Chondrocyte (in vitro differentiated cells): ENCODE measurements around the gene ZNF423. TPM values are rescaled to one million over a fixed set of nuclear protein-coding genes. Genes with fewer than 3 reads are reported as not detected.
A peak's percentile ranks its signal among the peaks of the same experiment; 100 is the strongest.

Source experiments
- DNase-seq: peaks from one replicate; pipeline ENCODE4 v3.0.0; 2021; ENCODE audit warnings: mixed read lengths, low spot score
- H3K27ac Mint-ChIP-seq: one replicate; pipeline ENCODE4 v1.8.0; 2021; ENCODE audit warnings: mild to moderate bottlenecking, moderate library complexity, mixed read lengths; ENCODE audit not compliant: unreplicated experiment
- H3K27me3 Mint-ChIP-seq: 2 replicates; pipeline ENCODE4 v1.8.0; 2021; ENCODE audit warnings: low read depth, mixed read lengths
- H3K36me3 Mint-ChIP-seq: 2 replicates; pipeline ENCODE4 v1.8.0; 2021; ENCODE audit warnings: low read depth, mixed read lengths
- H3K4me1 Mint-ChIP-seq: 2 replicates; pipeline ENCODE4 v1.8.0; 2021; ENCODE audit warnings: low read depth, mild to moderate bottlenecking, mixed read lengths
- H3K4me3 Mint-ChIP-seq: one replicate; pipeline ENCODE4 v1.8.0; 2021; ENCODE audit warnings: mild to moderate bottlenecking, moderate library complexity, mixed read lengths; ENCODE audit not compliant: unreplicated experiment
- H3K9me3 Mint-ChIP-seq: 2 replicates; pipeline ENCODE4 v1.8.0; 2021; ENCODE audit warnings: low read depth, mixed read lengths
- CTCF ChIP-seq: fragments of 200-600 bp; sonication (generic); IDR thresholded peaks from 2 replicates; pipeline ENCODE4 v1.5.0; 2021; ENCODE audit warnings: antibody characterized with exemption, mild to moderate bottlenecking, moderate library complexity
- total RNA-seq: library from RNA; stranded (reverse); gene quantifications from 3 replicates; pipeline ENCODE4 v1.2.1, GENCODE V29; 2021

ZNF423 gene
- total RNA-seq, 1 donor from 2014 or later: 4.7 TPM

GRCh38 chr16:49740256-49740655, 115.7 kb downstream of the ZNF423 start:
- H3K4me3 Mint-ChIP-seq: no peak overlapping the region
- no peak overlapping the region for H3K27ac Mint-ChIP-seq

DNA sequence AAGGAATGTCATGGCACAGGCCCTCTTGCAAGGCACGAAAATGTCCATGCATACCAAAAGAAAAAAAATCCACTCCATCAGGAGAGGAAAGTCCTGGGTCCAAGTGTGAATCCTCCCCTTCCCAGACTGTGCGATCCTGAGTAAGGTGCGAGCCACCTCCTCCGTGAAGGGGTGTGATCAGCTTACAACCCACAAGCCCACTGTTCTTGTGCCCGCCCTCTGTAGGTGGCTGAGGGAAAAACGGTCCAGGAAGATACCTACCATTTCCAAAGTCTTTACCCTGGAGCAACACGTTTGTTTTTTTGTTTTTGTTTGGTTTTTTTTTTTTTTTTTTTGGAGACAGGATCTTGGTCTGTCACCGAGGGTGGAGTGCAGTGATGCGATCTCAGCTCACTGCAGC, 116.5 kb downstream of the ZNF423 start:
- TF ChIP-seq CTCF: peak; percentile 38
- peaks cover 3% of the 10 kb centered on the region for H3K27me3 Mint-ChIP-seq
- no peak overlapping the region for H3K27ac Mint-ChIP-seq
- H3K36me3 Mint-ChIP-seq: no peaks in the 10 kb centered on the region
- DNase-seq: no peak
- no peaks in the 10 kb centered on the region for H3K9me3 Mint-ChIP-seq
- H3K4me3 Mint-ChIP-seq: no peak overlapping the region
- no peaks in the 10 kb centered on the region for H3K4me1 Mint-ChIP-seq

More at GRCh38 chr16:49740256-49740655, 115.7 kb downstream of the ZNF423 start:
- no peak for DNase-seq
- Mint-ChIP-seq H3K9me3 (no peaks in the 10 kb centered on the region), H3K36me3 (no peaks in the 10 kb centered on the region), H3K27me3 (peaks cover 3% of the 10 kb centered on the region), H3K4me1 (no peaks in the 10 kb centered on the region)
- no peak for TF ChIP-seq CTCF

DNA sequence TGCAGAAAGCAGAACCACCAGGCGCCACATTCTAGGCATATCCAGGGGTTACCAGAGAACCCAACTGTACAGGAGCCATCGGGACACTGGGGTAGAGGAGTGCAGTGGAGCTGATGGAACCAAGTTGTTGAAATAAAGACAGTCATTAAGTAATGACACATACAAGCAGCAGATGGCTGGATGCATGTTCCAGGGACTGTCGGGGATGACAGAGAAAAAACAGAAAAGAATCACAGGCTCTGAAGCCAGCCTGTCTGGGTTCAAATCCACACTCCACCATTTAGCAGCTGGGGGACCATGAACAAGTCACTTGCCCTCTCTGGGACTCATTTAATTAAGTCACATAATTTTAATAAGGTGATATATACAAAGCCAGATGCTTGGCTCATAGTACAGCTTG, 117.1 kb downstream of the ZNF423 start:
- no peak overlapping the region for H3K27ac Mint-ChIP-seq
- TF ChIP-seq CTCF: no peak
- no peaks in the 10 kb centered on the region for H3K4me1 Mint-ChIP-seq
- no peaks in the 10 kb centered on the region for H3K9me3 Mint-ChIP-seq
- H3K4me3 Mint-ChIP-seq: no peak overlapping the region
- H3K27me3 Mint-ChIP-seq: peaks cover 3% of the 10 kb centered on the region
- DNase-seq: no peak
- H3K36me3 Mint-ChIP-seq: no peaks in the 10 kb centered on the region

- Mint-ChIP-seq H3K4me3 (no peak overlapping the region), H3K4me1 (no peaks in the 10 kb centered on the region), H3K9me3 (no peaks in the 10 kb centered on the region), H3K36me3 (no peaks in the 10 kb centered on the region), H3K27ac (no peak overlapping the region), H3K27me3 (peaks cover 3% of the 10 kb centered on the region)
- DNase-seq: no peak
- no peak for TF ChIP-seq CTCF
Measured at GRCh38 chr16:49738001-49738400, 117.9 kb downstream of the ZNF423 start.

- peaks cover 3% of the 10 kb centered on the region for H3K27me3 Mint-ChIP-seq
- no peak for DNase-seq
- H3K4me3 Mint-ChIP-seq: no peak overlapping the region
- H3K27ac Mint-ChIP-seq: no peak overlapping the region
- no peaks in the 10 kb centered on the region for H3K4me1 Mint-ChIP-seq
- H3K9me3 Mint-ChIP-seq: no peaks in the 10 kb centered on the region
- no peaks in the 10 kb centered on the region for H3K36me3 Mint-ChIP-seq
- no peak for TF ChIP-seq CTCF
Measured at GRCh38 chr16:49737541-49737940, 118.4 kb downstream of the ZNF423 start.
